ENCODE measurements around the gene THUMPD1. TPM values are rescaled to one million over a fixed set of nuclear protein-coding genes. Genes with fewer than 3 reads are reported as not detected.

The THUMPD1 gene
- total and polyA plus RNA-seq, 12 donors = 7.5 to 20.9 (median 18.7) TPM

- ATAC-seq (no peak), DNase-seq (no peak)
- Histone ChIP-seq H3K4me1 (no peaks in the 10 kb centered on the region), H3K27ac (no peak overlapping the region), H3K9me3 (peaks cover 0 to 3% (median 0%) of the 10 kb centered on the region in 11 donors), H3K36me3 (no peaks in the 10 kb centered on the region), H3K27me3 (no peaks in the 10 kb centered on the region), H3K4me3 (no peak overlapping the region)
- 73 to 86% methylated on average over 1 of the region's 1 CpG for WGBS, 2 donors
- intact Hi-C loops (cut with DNase I) = no loop called here
- no peak for TF ChIP-seq CTCF (IDR thresholded peaks at IDR 0.05)
Measured at GRCh38 chr16:20755238-20755637, 13.6 kb upstream of the THUMPD1 start.

- WGBS, 2 donors = 55 to 64% methylated on average over 1 of the region's 1 CpG
- H3K27me3 ChIP-seq = no peaks in the 10 kb centered on the region
- peaks cover 0 to 3% (median 0%) of the 10 kb centered on the region in 11 donors for H3K9me3 ChIP-seq
- intact Hi-C loops (cut with DNase I) = no loop called here
- no peaks in the 10 kb centered on the region for H3K4me1 ChIP-seq
- no peak overlapping the region for H3K27ac ChIP-seq
- H3K4me3 ChIP-seq = no peak overlapping the region
- DNase-seq (no peak), ATAC-seq (no peak)
- H3K36me3 ChIP-seq = no peaks in the 10 kb centered on the region
- TF ChIP-seq CTCF (IDR thresholded peaks at IDR 0.05) = no peak
Measured at GRCh38 chr16:20753727-20754126, 12.1 kb upstream of the THUMPD1 start.

- no peaks in the 10 kb centered on the region for H3K36me3 ChIP-seq
- H3K9me3 ChIP-seq = peaks cover 0 to 22% (median 6%) of the 10 kb centered on the region in 11 donors
- no peak overlapping the region for H3K27ac ChIP-seq
- DNase-seq (no peak), ATAC-seq (no peak)
- no peak for TF ChIP-seq CTCF (IDR thresholded peaks at IDR 0.05)
- no peaks in the 10 kb centered on the region for H3K27me3 ChIP-seq
- intact Hi-C loops (cut with DNase I) = no loop called here
- H3K4me1 ChIP-seq = no peaks in the 10 kb centered on the region
- 91 to 100% methylated on average over 1 of the region's 1 CpG for WGBS, 2 donors
- no peak overlapping the region for H3K4me3 ChIP-seq
Measured at GRCh38 chr16:20750558-20750957, 8.9 kb upstream of the THUMPD1 start.

GRCh38 chr16:20749474-20749873 lies 7.9 kb upstream of the THUMPD1 start:
- peaks cover 0 to 22% (median 6%) of the 10 kb centered on the region in 11 donors for H3K9me3 ChIP-seq
- intact Hi-C loops (cut with DNase I) = no loop called here
- no peak overlapping the region for H3K27ac ChIP-seq
- H3K4me3 ChIP-seq = no peak overlapping the region
- ATAC-seq (no peak), DNase-seq (no peak)
- TF ChIP-seq CTCF (IDR thresholded peaks at IDR 0.05) = no peak
- no peaks in the 10 kb centered on the region for H3K36me3 ChIP-seq
- H3K27me3 ChIP-seq = no peaks in the 10 kb centered on the region
- peaks cover 0 to 10% (median 0%) of the 10 kb centered on the region in 9 donors for H3K4me1 ChIP-seq
- WGBS, 2 donors = 96 to 100% methylated on average over 1 of the region's 1 CpG

All from heart right ventricle (tissue), 16 donors.